ENCODE measurements around the gene CLSTN2.

CLSTN2 gene

GRCh38 chr3:140343211-140344081 lies 408.5 kb downstream of the CLSTN2 start:
- no peak for DNase-seq (ENCODE audit: low spot score)

- no peak for DNase-seq (ENCODE audit: low spot score)
Measured at GRCh38 chr3:140344082-140344454, 409.1 kb downstream of the CLSTN2 start.

GRCh38 chr3:140344601-140345205 lies 409.7 kb downstream of the CLSTN2 start:
- DNase-seq (ENCODE audit: low spot score): no peak

GRCh38 chr3:140347151-140347550 lies 412.2 kb downstream of the CLSTN2 start:
- no peak for DNase-seq (ENCODE audit: low spot score)

- no peak for DNase-seq (ENCODE audit: low spot score)
Measured at GRCh38 chr3:140349938-140350337, 415.0 kb downstream of the CLSTN2 start.

- no peak for DNase-seq (ENCODE audit: low spot score)
Measured at GRCh38 chr3:140351466-140351865, 416.5 kb downstream of the CLSTN2 start.

GRCh38 chr3:140355481-140355880 lies 420.5 kb downstream of the CLSTN2 start:
- DNase-seq (ENCODE audit: low spot score): no peak

- no peak for DNase-seq (ENCODE audit: low spot score)
Measured at GRCh38 chr3:140358686-140359085, 423.7 kb downstream of the CLSTN2 start.

GRCh38 chr3:140359233-140359995 lies 424.4 kb downstream of the CLSTN2 start:
- peak; percentile 2 for DNase-seq (ENCODE audit: low spot score)

GRCh38 chr3:140360332-140360731 lies 425.3 kb downstream of the CLSTN2 start:
- peak; percentile 2 for DNase-seq (ENCODE audit: low spot score)

GRCh38 chr3:140363801-140364200 lies 428.8 kb downstream of the CLSTN2 start:
- no peak for DNase-seq (ENCODE audit: low spot score)

- DNase-seq (ENCODE audit: low spot score): no peak
Measured at GRCh38 chr3:140365872-140366697, 431.1 kb downstream of the CLSTN2 start.

- no peak for DNase-seq (ENCODE audit: low spot score)
Measured at GRCh38 chr3:140368223-140368811, 433.3 kb downstream of the CLSTN2 start.

GRCh38 chr3:140370686-140371085 lies 435.7 kb downstream of the CLSTN2 start:
- no peak for DNase-seq (ENCODE audit: low spot score)

- DNase-seq (ENCODE audit: low spot score): no peak
Measured at GRCh38 chr3:140373234-140373633, 438.2 kb downstream of the CLSTN2 start.

- DNase-seq (ENCODE audit: low spot score): peak; percentile 3
Measured at GRCh38 chr3:140375002-140375401, 440.0 kb downstream of the CLSTN2 start.

GRCh38 chr3:140376136-140376889 lies 441.3 kb downstream of the CLSTN2 start:
- no peak for DNase-seq (ENCODE audit: low spot score)

GRCh38 chr3:140377644-140378043 lies 442.7 kb downstream of the CLSTN2 start:
- DNase-seq (ENCODE audit: low spot score): no peak

- no peak for DNase-seq (ENCODE audit: low spot score)
Measured at GRCh38 chr3:140378571-140379340, 443.8 kb downstream of the CLSTN2 start.

Data from activated CD4-positive, alpha-beta T cell treated with anti-CD3 and anti-CD28 coated beads, Interleukin-2, Interleukin-4, amounts not matched to agents 100 ng/mL and 50 ng/mL, durations not matched to agents 16 hours and 8 hours (primary cell).